K562 (cell line): ENCODE results near the gene TBL1XR1. TPM values are rescaled to one million over a fixed set of nuclear protein-coding genes. Genes with fewer than 3 reads are reported as not detected.

ENCODE experiments used
- ADNP ChIP-seq: fragments of 200-800 bp; sonication (Bioruptor generic); IDR thresholded peaks from 2 replicates; pipeline ENCODE4 v1.6.1; 2016; ENCODE audit warnings: missing genetic modification characterization, missing compliant biosample characterization
- ARNT ChIP-seq, 2 experiments: fragments of 450-650 bp; IDR thresholded peaks; 2 replicates each; pipeline ENCODE4 v1.6.1; 2016; ENCODE audit warnings: mild to moderate bottlenecking in 1 of 2
- BACH1 ChIP-seq: fragments of 200-800 bp; sonication (Bioruptor generic); IDR thresholded peaks from 2 replicates; pipeline ENCODE4 v1.6.1; 2016; ENCODE audit warnings: missing genetic modification characterization, missing compliant biosample characterization
- ELF1 ChIP-seq: fragments of 200-800 bp; sonication (Bioruptor generic); IDR thresholded peaks from 2 replicates; pipeline ENCODE4 v1.6.1; 2016; ENCODE audit warnings: missing genetic modification characterization, missing compliant biosample characterization
- PHB2 ChIP-seq: fragments of 450-650 bp; IDR thresholded peaks from 2 replicates; pipeline ENCODE4 v1.6.1; 2017; ENCODE audit warnings: low read depth
- PREB ChIP-seq: sonication (generic); formaldehyde crosslinking; IDR thresholded peaks from 2 replicates; pipeline ENCODE4 v1.8.1; 2023; ENCODE audit warnings: mild to moderate bottlenecking, missing genetic modification reagents
- PYGO2 ChIP-seq: fragments of 450-650 bp; IDR thresholded peaks from 2 replicates; pipeline ENCODE4 v1.6.1; 2016; ENCODE audit warnings: mild to moderate bottlenecking, missing genetic modification characterization, moderate library complexity, missing compliant biosample characterization
- XRCC5 ChIP-seq: fragments of 200-400 bp; formaldehyde crosslinking; IDR thresholded peaks from 2 replicates; pipeline ENCODE4 v1.6.1; 2017; ENCODE audit warnings: low read depth, mild to moderate bottlenecking, low read length
- ZBTB1 ChIP-seq: sonication (generic); formaldehyde crosslinking; IDR thresholded peaks from 2 replicates; pipeline ENCODE4 v1.8.1; 2023; ENCODE audit warnings: missing genetic modification reagents, low read depth, mild to moderate bottlenecking, borderline replicate concordance
- ZFP36 ChIP-seq: fragments of 150-350 bp; IDR thresholded peaks from 2 replicates; pipeline ENCODE4 v1.6.1; 2018; ENCODE audit warnings: low read length, low read depth; ENCODE audit not compliant: partially characterized antibody
- ZNF589 ChIP-seq: fragments of 200-800 bp; sonication (Bioruptor generic); IDR thresholded peaks from 2 replicates; pipeline ENCODE4 v1.6.1; 2016; ENCODE audit warnings: low read depth, missing genetic modification characterization, missing compliant biosample characterization
- ZNF609 ChIP-seq: sonication (generic); formaldehyde crosslinking; IDR thresholded peaks from 2 replicates; pipeline ENCODE4 v1.8.1; 2023; ENCODE audit warnings: missing genetic modification reagents, mild to moderate bottlenecking, borderline replicate concordance
- polyA plus RNA-seq, 8 experiments: library from polyadenylated mRNA; depleted of rRNA in 4 of 8; stranded (reverse) in 5 of 8; unstranded in 3 of 8; fragments of >200 nt; fragmentation: Nextera tagmentation in 2 of 8; fragmentation: Illumina TruSeq in 1 of 8; extraction: Ambion mirVana in 2 of 8; extraction: Trizol in 1 of 8; gene quantifications; 2 replicates each; pipeline versions ENCODE4 v1.2.1 to v1.2.3, GENCODE V29; 2011 to 2014; ENCODE audit warnings: inconsistent platforms in 1 of 8, missing spikeins in 1 of 8
- total RNA-seq, 7 experiments: library from RNA; depleted of rRNA in 6 of 7; stranded (reverse); fragments of >200 nt in 6 of 7; fragmentation: Illumina TruSeq in 2 of 7; extraction: Trizol in 2 of 7; gene quantifications; 2 replicates each; pipeline versions ENCODE4 v1.2.1 to v1.2.3, GENCODE V29; 2011 to 2021; ENCODE audit warnings: low replicate concordance in 1 of 7
- TF ChIP-seq, protein P1 (sequence below), 2 experiments: fragments of 450-650 bp in 1 of 2; IDR thresholded peaks; 2 replicates each; pipeline ENCODE4 v1.6.1; 2011 to 2017; ENCODE audit warnings: low read depth in 2 of 2, antibody characterized with exemption in 1 of 2, borderline replicate concordance in 1 of 2, low read length in 1 of 2, mild to moderate bottlenecking in 1 of 2, mixed read lengths in 1 of 2; ENCODE audit not compliant: control insufficient read depth in 1 of 2

The TBL1XR1 gene
- total and polyA plus RNA-seq, 9 of the 15 experiments (the other 6 are each of a cell fraction or from before 2014, with no cell fraction given): 19.6 to 171 (median 83.3) TPM

GRCh38 chr3:177197727-177198460 lies 612 bp upstream of the TBL1XR1 start (continued):
- TF ChIP-seq ADNP (tag) (0 out of 2 replicates have a peak, but pooled peaks have one; percentile 39), ELF1 (tag) (no peak), ZNF589 (CRISPR knock-in tag) (0 out of 2 replicates have a peak, but pooled peaks have one; percentile 26), BACH1 (no peak), ZNF609 (CRISPR knock-in tag) (no peak), ZFP36 (no peak), PYGO2 (tag) (no peak), PREB (CRISPR knock-in tag) (no peak), ZBTB1 (no peak), PHB2 (no peak), XRCC5 (no peak), ARNT (IDR thresholded peaks at IDR 0.05) (no peak)
- TF ChIP-seq, protein P1, sequence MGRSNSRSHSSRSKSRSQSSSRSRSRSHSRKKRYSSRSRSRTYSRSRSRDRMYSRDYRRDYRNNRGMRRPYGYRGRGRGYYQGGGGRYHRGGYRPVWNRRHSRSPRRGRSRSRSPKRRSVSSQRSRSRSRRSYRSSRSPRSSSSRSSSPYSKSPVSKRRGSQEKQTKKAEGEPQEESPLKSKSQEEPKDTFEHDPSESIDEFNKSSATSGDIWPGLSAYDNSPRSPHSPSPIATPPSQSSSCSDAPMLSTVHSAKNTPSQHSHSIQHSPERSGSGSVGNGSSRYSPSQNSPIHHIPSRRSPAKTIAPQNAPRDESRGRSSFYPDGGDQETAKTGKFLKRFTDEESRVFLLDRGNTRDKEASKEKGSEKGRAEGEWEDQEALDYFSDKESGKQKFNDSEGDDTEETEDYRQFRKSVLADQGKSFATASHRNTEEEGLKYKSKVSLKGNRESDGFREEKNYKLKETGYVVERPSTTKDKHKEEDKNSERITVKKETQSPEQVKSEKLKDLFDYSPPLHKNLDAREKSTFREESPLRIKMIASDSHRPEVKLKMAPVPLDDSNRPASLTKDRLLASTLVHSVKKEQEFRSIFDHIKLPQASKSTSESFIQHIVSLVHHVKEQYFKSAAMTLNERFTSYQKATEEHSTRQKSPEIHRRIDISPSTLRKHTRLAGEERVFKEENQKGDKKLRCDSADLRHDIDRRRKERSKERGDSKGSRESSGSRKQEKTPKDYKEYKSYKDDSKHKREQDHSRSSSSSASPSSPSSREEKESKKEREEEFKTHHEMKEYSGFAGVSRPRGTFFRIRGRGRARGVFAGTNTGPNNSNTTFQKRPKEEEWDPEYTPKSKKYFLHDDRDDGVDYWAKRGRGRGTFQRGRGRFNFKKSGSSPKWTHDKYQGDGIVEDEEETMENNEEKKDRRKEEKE (IDR thresholded peaks at IDR 0.05; ENCODE audit: borderline replicate concordance in 1 of 2, control insufficient read depth in 1 of 2, low read depth in 2 of 2, low read length in 1 of 2): no peak
